Bronchial epithelial cell (primary cell): Measurements from ENCODE around the gene BBX. TPM values are rescaled to one million over a fixed set of nuclear protein-coding genes. Genes with fewer than 3 reads are reported as not detected.
"Not testable (repeated sequence)": the region's sequence is repeated elsewhere in the genome, so short reads cannot be mapped to it uniquely, and the experiment has no call there.

ENCODE experiments used
- DNase-seq: peaks from one replicate; pipeline ENCODE4 v3.0.0-alpha.2; 2010; ENCODE audit warnings: low read depth
- FAIRE-seq: peaks from 2 replicates; lab custom pipeline; 2011; peaks lifted over from hg19 to GRCh38; lab: Jason Lieb, UNC
- H3K27me3 ChIP-seq: 2 replicates; pipeline ENCODE4 v1.5.1; 2011; ENCODE audit warnings: low read length; ENCODE audit not compliant: control insufficient read depth, insufficient read depth
- H3K36me3 ChIP-seq: 2 replicates; pipeline ENCODE4 v1.5.1; 2011; ENCODE audit warnings: low read length; ENCODE audit not compliant: control insufficient read depth, insufficient read depth
- H3K4me3 ChIP-seq: 2 replicates; pipeline ENCODE4 v1.5.1; 2011; ENCODE audit warnings: mild to moderate bottlenecking, low read depth, low read length, control low read depth
- total RNA-seq: library from RNA; depleted of rRNA; stranded (reverse); fragments of >200 nt; gene quantifications from 2 replicates; pipeline ENCODE4 v1.2.1, GENCODE V29; 2014
- TF ChIP-seq, protein P1 (sequence below): IDR thresholded peaks from 2 replicates; pipeline ENCODE4 v1.5.1; 2011; ENCODE audit warnings: mild to moderate bottlenecking, moderate library complexity, low read length, control low read depth, inconsistent platforms; ENCODE audit not compliant: insufficient read depth, severe bottlenecking

Gene BBX
- total RNA-seq, 1 donor from 2014 or later = 49.5 TPM

DNA sequence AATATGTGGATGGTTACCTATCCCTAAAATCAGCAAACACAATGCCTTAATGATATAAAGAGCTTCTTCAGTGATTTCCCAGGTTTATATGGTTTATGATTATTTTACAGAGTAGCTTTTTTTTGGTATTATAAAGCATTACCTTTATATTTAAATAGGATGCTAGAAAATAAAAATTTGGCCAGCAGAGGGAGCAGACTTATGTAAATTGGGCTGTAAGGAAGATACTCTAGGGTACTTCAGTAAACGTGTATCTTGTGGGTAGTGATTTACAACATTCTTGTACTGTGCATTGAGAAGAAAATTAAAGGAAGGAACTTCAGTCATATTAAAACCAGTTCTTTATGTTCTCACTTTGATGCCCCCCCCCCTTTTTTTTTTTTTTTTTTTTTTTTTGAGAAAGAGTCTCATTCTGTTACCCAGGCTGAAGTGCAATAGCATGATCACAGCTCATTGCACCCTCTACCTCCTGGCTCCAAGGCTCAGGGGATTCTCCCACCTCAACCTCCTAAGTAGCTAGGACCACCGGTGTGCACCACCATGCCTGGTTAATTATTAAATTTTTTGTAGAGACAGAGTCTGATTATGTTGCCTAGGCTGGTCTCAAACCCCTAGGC is 167.9 kb downstream of the BBX start:
- Histone ChIP-seq H3K27me3 (no peaks in the 10 kb centered on the region), H3K4me3 (no peak overlapping the region), H3K36me3 (no peaks in the 10 kb centered on the region)
- TF ChIP-seq, protein P1, sequence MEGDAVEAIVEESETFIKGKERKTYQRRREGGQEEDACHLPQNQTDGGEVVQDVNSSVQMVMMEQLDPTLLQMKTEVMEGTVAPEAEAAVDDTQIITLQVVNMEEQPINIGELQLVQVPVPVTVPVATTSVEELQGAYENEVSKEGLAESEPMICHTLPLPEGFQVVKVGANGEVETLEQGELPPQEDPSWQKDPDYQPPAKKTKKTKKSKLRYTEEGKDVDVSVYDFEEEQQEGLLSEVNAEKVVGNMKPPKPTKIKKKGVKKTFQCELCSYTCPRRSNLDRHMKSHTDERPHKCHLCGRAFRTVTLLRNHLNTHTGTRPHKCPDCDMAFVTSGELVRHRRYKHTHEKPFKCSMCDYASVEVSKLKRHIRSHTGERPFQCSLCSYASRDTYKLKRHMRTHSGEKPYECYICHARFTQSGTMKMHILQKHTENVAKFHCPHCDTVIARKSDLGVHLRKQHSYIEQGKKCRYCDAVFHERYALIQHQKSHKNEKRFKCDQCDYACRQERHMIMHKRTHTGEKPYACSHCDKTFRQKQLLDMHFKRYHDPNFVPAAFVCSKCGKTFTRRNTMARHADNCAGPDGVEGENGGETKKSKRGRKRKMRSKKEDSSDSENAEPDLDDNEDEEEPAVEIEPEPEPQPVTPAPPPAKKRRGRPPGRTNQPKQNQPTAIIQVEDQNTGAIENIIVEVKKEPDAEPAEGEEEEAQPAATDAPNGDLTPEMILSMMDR = peak; percentile 29
- FAIRE-seq (no peak), DNase-seq (peak; percentile 64)

DNA sequence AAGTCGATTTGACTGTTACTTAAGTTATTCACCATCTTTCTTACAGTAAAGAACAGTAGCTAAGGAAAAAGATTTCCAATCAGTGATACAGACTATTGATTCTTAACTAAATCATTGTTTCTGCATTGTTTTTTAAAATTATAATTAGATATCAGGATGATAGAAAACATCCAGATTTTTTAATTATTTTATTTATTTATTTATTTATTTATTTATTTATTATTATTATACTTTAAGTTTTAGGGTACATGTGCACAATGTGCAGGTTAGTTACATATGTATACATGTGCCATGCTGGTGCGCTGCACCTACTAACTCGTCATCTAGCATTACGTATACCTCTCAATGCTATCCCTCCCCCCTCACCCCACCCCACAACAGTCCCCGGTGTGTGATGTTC is 169.2 kb downstream of the BBX start:
- not testable (repeated sequence) for FAIRE-seq, H3K27me3 ChIP-seq, DNase-seq, H3K36me3 ChIP-seq, H3K4me3 ChIP-seq

DNA sequence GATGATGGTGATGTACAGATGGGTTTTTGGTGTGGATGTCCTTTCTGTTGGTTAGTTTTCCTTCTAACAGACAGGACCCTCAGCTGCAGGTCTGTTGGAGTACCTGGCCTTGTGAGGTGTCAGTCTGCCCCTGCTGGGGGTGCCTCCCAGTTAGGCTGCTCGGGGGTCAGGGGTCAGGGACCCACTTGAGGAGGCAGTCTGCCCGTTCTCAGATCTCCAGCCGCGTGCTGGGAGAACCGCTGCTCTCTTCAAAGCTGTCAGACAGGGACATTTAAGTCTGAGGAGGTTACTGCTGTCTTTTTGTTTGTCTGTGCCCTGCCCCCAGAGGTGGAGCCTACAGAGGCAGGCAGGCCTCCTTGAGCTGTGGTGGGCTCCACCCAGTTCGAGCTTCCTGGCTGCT is 174.6 kb downstream of the BBX start:
- not testable (repeated sequence) for DNase-seq, FAIRE-seq, H3K36me3 ChIP-seq, H3K27me3 ChIP-seq, H3K4me3 ChIP-seq

DNA sequence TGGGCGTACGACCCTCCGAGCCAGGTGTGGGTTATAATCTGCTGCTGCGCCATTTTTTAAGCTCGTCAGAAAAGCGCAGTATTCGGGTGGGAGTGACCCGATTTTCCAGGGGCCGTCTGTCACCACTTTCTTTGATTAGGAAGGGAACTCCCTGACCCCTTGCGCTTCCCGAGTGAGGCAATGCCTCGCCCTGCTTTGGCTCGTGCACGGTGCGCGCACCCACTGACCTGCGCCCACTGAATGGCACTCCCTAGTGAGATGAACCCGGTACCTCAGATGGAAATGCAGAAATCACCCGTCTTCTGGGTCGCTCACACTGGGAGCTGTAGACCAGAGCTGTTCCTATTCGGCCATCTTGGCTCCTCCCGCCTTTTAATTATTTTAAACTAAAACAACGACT is 175.1 kb downstream of the BBX start:
- DNase-seq, H3K27me3 ChIP-seq, FAIRE-seq, H3K36me3 ChIP-seq: not testable (repeated sequence)
- H3K4me3 ChIP-seq = peak overlapping the region; percentile 9

DNA sequence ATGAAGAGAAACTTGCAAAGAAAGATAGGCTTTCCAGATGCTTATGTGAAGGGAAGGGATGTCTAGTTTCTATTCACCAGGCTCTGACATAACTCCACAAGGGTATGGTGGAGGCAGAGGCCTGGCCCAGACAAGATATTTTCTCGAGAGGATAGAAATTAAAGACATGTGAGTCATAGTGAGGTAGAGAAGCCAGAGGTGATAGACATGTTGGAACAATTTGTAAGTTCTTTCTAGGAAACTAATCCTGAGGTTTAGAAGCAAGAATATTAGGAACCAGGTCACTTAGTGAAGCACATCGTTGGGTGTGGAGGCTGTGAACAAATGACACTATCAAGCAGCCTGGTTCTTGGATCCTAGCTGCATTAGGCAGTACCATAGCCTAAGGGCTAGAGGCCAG is 176.9 kb downstream of the BBX start:
- H3K4me3 ChIP-seq = no peak overlapping the region
- H3K36me3 ChIP-seq = no peaks in the 10 kb centered on the region
- no peak for FAIRE-seq
- TF ChIP-seq, protein P1 = no peak
- DNase-seq = peak; percentile 93
- no peaks in the 10 kb centered on the region for H3K27me3 ChIP-seq

DNA sequence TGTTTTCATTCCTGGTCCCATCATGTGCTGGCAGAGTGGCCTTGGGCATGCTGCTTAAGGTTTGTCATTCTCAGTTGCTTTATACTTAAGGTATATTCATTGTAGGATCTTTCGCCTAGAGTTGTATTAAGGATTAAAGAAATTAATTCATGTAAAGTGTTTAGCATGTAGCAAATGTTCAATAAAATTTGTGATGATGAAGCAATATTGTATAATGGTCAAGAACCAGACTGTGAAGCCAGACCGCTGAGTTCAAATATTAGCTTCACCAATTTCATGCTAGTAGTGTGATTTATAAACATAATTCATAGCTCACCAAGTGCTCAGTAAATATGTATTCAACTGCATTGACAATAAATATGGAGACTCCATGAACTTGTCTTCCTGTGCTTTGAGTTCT is 178.5 kb downstream of the BBX start:
- Histone ChIP-seq H3K27me3 (no peaks in the 10 kb centered on the region), H3K36me3 (no peaks in the 10 kb centered on the region), H3K4me3 (no peak overlapping the region)
- FAIRE-seq (no peak), DNase-seq (no peak)
- TF ChIP-seq, protein P1 = no peak

DNA sequence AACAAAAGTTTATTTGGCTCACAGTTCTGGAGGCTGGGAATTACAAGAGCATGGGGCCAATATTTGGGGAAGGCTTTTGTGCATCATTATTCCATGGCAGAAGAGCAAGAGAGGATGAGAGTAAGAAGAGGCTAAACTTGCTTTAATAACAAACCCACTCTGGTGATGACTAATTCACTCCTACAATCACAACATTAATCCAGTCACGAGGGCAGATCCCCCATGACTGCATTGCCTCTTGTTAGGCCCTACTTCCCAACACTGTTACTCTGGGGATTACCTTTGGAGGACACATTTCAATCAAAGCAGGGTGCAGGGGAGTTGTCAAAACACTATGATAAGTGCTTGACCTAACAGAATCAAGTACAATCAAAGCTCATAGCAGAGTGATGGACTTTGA is 181.7 kb downstream of the BBX start:
- no peaks in the 10 kb centered on the region for H3K27me3 ChIP-seq
- H3K4me3 ChIP-seq = no peak overlapping the region
- DNase-seq (peak; percentile 25), FAIRE-seq (no peak)
- no peaks in the 10 kb centered on the region for H3K36me3 ChIP-seq
- TF ChIP-seq, protein P1 = no peak
